BLaER1 treated with 17β-estradiol and CSF1 and Interleukin-3, amounts not matched to agents 10 nM and 100 nM (cell line): Measurements from ENCODE around the gene ELL.

Experiments
- H3K27ac ChIP-seq, 11 experiments: shearing (Covaris generic); formaldehyde crosslinking; 2 replicates each; pipeline ENCODE4 v1.8.1; 2022
- H3K27me3 ChIP-seq, 11 experiments: shearing (Covaris generic); formaldehyde crosslinking; 2 replicates each; pipeline ENCODE4 v1.8.1; 2022
- H3K36me3 ChIP-seq, 11 experiments: shearing (Covaris generic); formaldehyde crosslinking; 2 replicates each; pipeline ENCODE4 v1.8.1; 2022
- H3K4me1 ChIP-seq, 10 experiments: shearing (Covaris generic); formaldehyde crosslinking; 2 replicates each; pipeline ENCODE4 v1.8.1; 2022
- H3K4me2 ChIP-seq, 11 experiments: shearing (Covaris generic); formaldehyde crosslinking; 2 replicates each; pipeline ENCODE4 v1.8.1; 2022
- H3K4me3 ChIP-seq, 10 experiments: shearing (Covaris generic); formaldehyde crosslinking; 2 replicates each; pipeline ENCODE4 v1.8.1; 2022
- H3K9ac ChIP-seq, 11 experiments: shearing (Covaris generic); formaldehyde crosslinking; 2 replicates each; pipeline ENCODE4 v1.8.1; 2022
- H3K9me3 ChIP-seq, 11 experiments: shearing (Covaris generic); formaldehyde crosslinking; replicated peaks in 1 of 11; 2 replicates each; pipeline ENCODE4 v1.8.1; 2022
- H4K20me1 ChIP-seq, 11 experiments: shearing (Covaris generic); formaldehyde crosslinking; 2 replicates each; pipeline ENCODE4 v1.8.1; 2022
- Cebpa-rat ChIP-seq, 11 experiments: shearing (Covaris generic); IDR thresholded peaks; 2 replicates each; pipeline ENCODE4 v1.8.1; 2022

Gene ELL

DNA sequence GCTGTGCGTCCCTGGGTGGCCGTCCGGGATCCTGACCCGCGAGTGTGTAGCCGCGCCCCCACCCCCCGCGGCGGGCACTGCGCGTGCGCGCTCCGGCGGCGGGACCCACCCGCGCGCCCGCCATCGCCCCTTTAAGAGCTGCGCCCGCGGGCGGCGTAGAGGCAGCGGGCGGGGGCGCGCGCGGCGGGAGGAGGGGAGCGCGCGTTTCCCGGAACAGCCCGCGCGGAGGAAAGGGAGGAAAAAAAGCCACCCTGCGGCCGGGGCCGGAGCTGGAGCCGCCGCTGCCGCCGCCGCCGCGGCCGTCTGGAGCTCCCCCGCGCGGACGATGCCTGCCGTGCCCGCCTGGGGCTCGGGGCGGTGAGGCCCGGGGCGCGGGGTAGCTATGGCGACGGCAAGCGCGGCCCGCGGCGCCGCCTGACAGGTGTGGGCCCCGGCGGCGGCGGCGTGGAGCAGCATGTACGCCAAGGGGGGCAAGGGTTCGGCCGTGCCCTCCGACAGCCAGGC, 102.6 kb downstream of the ELL start, which contains the start of gene SSBP4:
TSS of gene SSBP4 (plus strand) at position 204 of the 504 bp plus-strand sequence. CDS start at position 455, 251 bp downstream.
- Histone ChIP-seq H3K27me3 (no peaks in the 10 kb centered on the region), H3K4me2 (peak within 1 kb of the TSS; percentile 91 to 98 (median 95)), H3K4me1 (peaks cover 77 to 94% (median 90%) of the 10 kb centered on the region in 10 experiments), H4K20me1 (peaks cover 38 to 46% (median 42%) of the 10 kb centered on the region in 11 experiments), H3K9me3 (no peaks in the 10 kb centered on the region), H3K9ac (peak within 1 kb of the TSS; percentile 82 to 98 (median 92)), H3K36me3 (peaks cover 0 to 14% (median 0%) of the 10 kb centered on the region in 11 experiments; a peak in 6 of 22 replicates), H3K27ac (peak within 1 kb of the TSS; percentile 88 to 100 (median 95)), H3K4me3 (peak within 1 kb of the TSS; percentile 77 to 98 (median 94))
- no peak for TF ChIP-seq Cebpa-rat (IDR thresholded peaks at IDR 0.05)

- Histone ChIP-seq H3K27me3 (no peaks in the 10 kb centered on the region), H3K9ac (peak overlapping the region; percentile 82 to 98 (median 92)), H3K36me3 (peaks cover 0 to 14% (median 0%) of the 10 kb centered on the region in 11 experiments; a peak in 6 of 22 replicates), H3K4me2 (peak overlapping the region; percentile 91 to 98 (median 95)), H3K27ac (peak overlapping the region; percentile 88 to 100 (median 95); a peak in 21 of 22 replicates), H4K20me1 (peaks cover 32 to 40% (median 36%) of the 10 kb centered on the region in 11 experiments), H3K4me3 (peak overlapping the region; percentile 77 to 98 (median 94)), H3K9me3 (no peaks in the 10 kb centered on the region), H3K4me1 (peaks cover 76 to 93% (median 89%) of the 10 kb centered on the region in 10 experiments)
- TF ChIP-seq Cebpa-rat (IDR thresholded peaks at IDR 0.05): no peak
Measured at GRCh38 chr19:18418483-18419194, 103.2 kb downstream of the ELL start.

- no peak for TF ChIP-seq Cebpa-rat (IDR thresholded peaks at IDR 0.05)
- Histone ChIP-seq H3K36me3 (peaks cover 0 to 12% (median 0%) of the 10 kb centered on the region in 11 experiments; a peak in 6 of 22 replicates), H3K27me3 (no peaks in the 10 kb centered on the region), H3K4me3 (peak overlapping the region in 7 of 10 experiments; percentile 44 to 98 (median 54); a peak in 12 of 20 replicates), H3K9me3 (no peaks in the 10 kb centered on the region), H3K27ac (peak overlapping the region; percentile 88 to 100 (median 95); a peak in 21 of 22 replicates), H3K9ac (peak overlapping the region; percentile 82 to 98 (median 92); a peak in 21 of 22 replicates), H4K20me1 (peaks cover 26 to 34% (median 30%) of the 10 kb centered on the region in 11 experiments), H3K4me2 (peak overlapping the region; percentile 91 to 98 (median 95)), H3K4me1 (peaks cover 70 to 88% (median 85%) of the 10 kb centered on the region in 10 experiments)
Measured at GRCh38 chr19:18418029-18418482, 103.8 kb downstream of the ELL start.

- H3K4me3 ChIP-seq: peak overlapping the region; percentile 26 to 98 (median 52)
- H3K9me3 ChIP-seq: no peaks in the 10 kb centered on the region
- peak overlapping the region; percentile 88 to 100 (median 95) for H3K27ac ChIP-seq
- peak overlapping the region; percentile 91 to 98 (median 95) for H3K4me2 ChIP-seq
- peak overlapping the region; percentile 82 to 98 (median 92) for H3K9ac ChIP-seq
- no peak for TF ChIP-seq Cebpa-rat (IDR thresholded peaks at IDR 0.05)
- H3K4me1 ChIP-seq: peaks cover 64 to 87% (median 79%) of the 10 kb centered on the region in 10 experiments
- H3K27me3 ChIP-seq: no peaks in the 10 kb centered on the region
- peaks cover 20 to 28% (median 24%) of the 10 kb centered on the region in 11 experiments for H4K20me1 ChIP-seq
- H3K36me3 ChIP-seq: peaks cover 0 to 5% (median 0%) of the 10 kb centered on the region in 11 experiments; a peak in 6 of 22 replicates
Measured at GRCh38 chr19:18417250-18418028, 104.4 kb downstream of the ELL start.

DNA sequence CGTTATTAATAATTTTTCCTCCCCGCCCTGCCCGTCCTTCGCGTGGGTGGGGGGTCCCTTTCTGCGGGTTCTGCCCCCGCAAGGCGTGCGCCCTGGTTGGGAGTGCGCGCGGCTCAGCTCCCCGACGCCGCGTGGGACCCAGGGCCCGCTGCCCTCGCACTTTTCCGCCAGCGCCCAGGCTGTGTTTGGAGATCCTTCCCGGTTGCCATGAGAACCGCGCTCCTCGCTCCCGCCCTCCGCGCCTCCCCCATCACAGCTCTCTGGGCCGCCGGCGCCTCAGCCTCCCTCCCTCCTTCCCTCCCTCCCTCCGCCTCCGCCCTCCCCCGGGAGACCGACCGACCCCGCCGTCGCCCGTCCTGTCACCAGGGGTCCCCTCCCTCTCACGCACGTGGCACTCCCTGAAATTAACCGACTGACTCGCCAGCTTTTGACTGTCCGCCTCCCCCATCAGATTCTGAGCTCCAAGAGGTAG, 105.1 kb downstream of the ELL start:
- H3K9me3 ChIP-seq: no peaks in the 10 kb centered on the region
- H3K9ac ChIP-seq: peak overlapping the region; percentile 82 to 98 (median 92)
- H3K4me2 ChIP-seq: peak overlapping the region; percentile 91 to 98 (median 95)
- H3K36me3 ChIP-seq: no peaks in the 10 kb centered on the region
- H3K27me3 ChIP-seq: no peaks in the 10 kb centered on the region
- TF ChIP-seq Cebpa-rat (IDR thresholded peaks at IDR 0.05): no peak
- H4K20me1 ChIP-seq: peaks cover 14 to 21% (median 18%) of the 10 kb centered on the region in 11 experiments; a peak in 20 of 22 replicates
- H3K4me1 ChIP-seq: peaks cover 57 to 82% (median 73%) of the 10 kb centered on the region in 10 experiments
- peak overlapping the region; percentile 88 to 100 (median 95) for H3K27ac ChIP-seq
- peak overlapping the region; percentile 37 to 98 (median 56) for H3K4me3 ChIP-seq

DNA sequence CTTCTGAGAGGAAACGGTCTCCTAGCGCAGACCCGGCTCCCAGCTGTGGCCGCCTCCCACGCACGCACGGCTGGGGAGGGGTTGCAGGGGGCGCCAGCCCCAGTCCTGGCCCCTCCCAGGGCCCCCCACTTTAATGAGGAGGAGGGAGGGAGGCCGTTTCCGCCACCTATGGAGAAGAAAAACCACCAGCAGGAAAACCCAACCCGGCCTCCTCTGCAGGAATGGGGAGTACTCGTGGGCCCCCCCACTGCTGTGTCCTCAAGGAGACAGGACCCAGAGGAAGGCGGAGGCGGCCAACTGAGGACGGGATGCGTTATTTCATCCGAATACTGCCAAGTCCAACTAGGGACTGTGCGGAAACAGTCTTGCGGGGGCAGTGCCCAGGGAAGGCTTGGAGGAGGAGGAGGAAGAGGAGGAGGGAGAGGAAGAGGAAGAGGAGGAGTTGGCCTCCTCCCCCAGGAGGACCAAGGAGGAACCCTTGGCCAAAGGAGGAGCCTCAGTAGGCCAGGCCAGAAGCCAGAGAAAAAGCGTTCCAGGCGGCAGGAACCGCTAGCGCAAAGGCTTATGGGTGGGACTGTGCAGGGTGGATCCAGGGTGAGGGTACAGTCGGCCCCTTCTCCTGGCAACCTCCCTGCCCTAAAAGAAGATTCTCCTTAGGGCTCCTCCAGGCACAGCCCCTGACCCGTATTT, 106.5 kb downstream of the ELL start:
- H3K27ac ChIP-seq: peak overlapping the region; percentile 88 to 100 (median 95)
- peak overlapping the region; percentile 91 to 98 (median 95) for H3K4me2 ChIP-seq

DNA sequence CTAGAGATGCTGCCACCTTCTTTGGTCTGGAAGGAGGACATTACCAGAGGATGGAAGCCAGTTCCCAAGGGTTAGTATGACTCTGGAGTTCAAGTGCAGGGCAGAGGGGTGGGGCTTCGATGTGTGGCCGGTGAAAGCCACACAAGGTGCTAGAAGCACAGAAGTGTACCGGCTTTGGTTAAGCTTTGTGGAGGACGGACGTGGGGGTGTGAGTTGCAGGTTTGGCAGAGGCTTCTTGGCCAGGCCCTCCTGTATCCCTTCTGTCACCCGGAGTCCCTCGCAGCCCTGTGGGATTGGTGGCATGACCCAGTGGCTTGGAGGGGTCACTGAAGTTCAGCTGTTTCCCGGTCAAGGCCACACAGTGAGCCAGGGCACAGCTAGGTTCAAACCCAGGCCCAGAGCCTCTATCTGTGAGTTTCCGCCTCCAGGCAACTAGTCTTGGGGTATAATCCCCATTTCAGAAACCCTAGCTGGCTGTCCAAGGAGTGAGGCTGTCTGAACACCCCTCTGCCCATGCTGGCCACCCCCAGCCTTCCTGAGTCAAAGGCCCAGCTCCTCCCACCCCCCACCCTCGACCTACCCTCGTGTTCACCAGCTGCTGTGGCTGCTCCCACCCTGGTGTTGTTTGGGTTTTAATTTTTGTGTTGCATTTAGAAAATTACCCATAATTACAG, 107.2 kb downstream of the ELL start:
- Histone ChIP-seq H3K4me2 (peak overlapping the region; percentile 91 to 98 (median 95)), H3K4me1 (peaks cover 42 to 77% (median 62%) of the 10 kb centered on the region in 10 experiments), H3K9ac (peak overlapping the region; percentile 82 to 98 (median 92)), H3K36me3 (no peaks in the 10 kb centered on the region), H3K4me3 (peak overlapping the region; percentile 45 to 69 (median 55)), H4K20me1 (no peaks in the 10 kb centered on the region; a peak in 1 of 22 replicates), H3K27me3 (peaks cover 0 to 2% (median 0%) of the 10 kb centered on the region in 11 experiments; a peak in 3 of 22 replicates), H3K9me3 (no peaks in the 10 kb centered on the region), H3K27ac (peak overlapping the region; percentile 88 to 100 (median 95))
- TF ChIP-seq Cebpa-rat (IDR thresholded peaks at IDR 0.05): no peak

More for the DNA sequence above, 106.5 kb downstream of the ELL start:
- H3K9me3 ChIP-seq: no peaks in the 10 kb centered on the region
- no peak for TF ChIP-seq Cebpa-rat (IDR thresholded peaks at IDR 0.05)
- peak overlapping the region; percentile 45 to 69 (median 55) for H3K4me3 ChIP-seq
- H3K36me3 ChIP-seq: no peaks in the 10 kb centered on the region
- peak overlapping the region; percentile 82 to 98 (median 92) for H3K9ac ChIP-seq
- H3K4me1 ChIP-seq: peaks cover 42 to 70% (median 59%) of the 10 kb centered on the region in 10 experiments
- H3K27me3 ChIP-seq: no peaks in the 10 kb centered on the region
- peaks cover 0 to 6% (median 3%) of the 10 kb centered on the region in 11 experiments; a peak in 17 of 22 replicates for H4K20me1 ChIP-seq
